DOHH2 (cell line): Measurements from ENCODE around the gene SLC51A.
"Not testable (repeated sequence)": the region's sequence is repeated elsewhere in the genome, so short reads cannot be mapped to it uniquely, and the experiment has no call there.

Experiments
- H3F3A ChIP-seq: fragments of 200-600 bp; sonication (generic), shearing (Covaris generic); 2 replicates; pipeline ENCODE4 v1.6.0; 2016; ENCODE audit warnings: antibody characterized with exemption, mild to moderate bottlenecking; ENCODE audit not compliant: control insufficient read depth, insufficient read depth
- H3K27ac ChIP-seq: fragments of 200-600 bp; sonication (generic); 2 replicates; pipeline ENCODE4 v1.5.1; 2014; ENCODE audit warnings: low read depth, mild to moderate bottlenecking, low read length, moderate library complexity
- H3K27me3 ChIP-seq: fragments of 200-600 bp; sonication (generic); 2 replicates; pipeline ENCODE4 v1.6.1; 2014; ENCODE audit warnings: mild to moderate bottlenecking, low read length, mixed read lengths; ENCODE audit not compliant: control insufficient read depth
- H3K36me3 ChIP-seq: fragments of 200-600 bp; sonication (generic); 2 replicates; pipeline ENCODE4 v1.6.1; 2014; ENCODE audit warnings: mild to moderate bottlenecking, low read length, moderate library complexity, mixed read lengths; ENCODE audit not compliant: control insufficient read depth
- H3K4me1 ChIP-seq: fragments of 200-600 bp; sonication (generic); 2 replicates; pipeline ENCODE4 v1.6.1; 2014; ENCODE audit warnings: mild to moderate bottlenecking, low read length, mixed read lengths; ENCODE audit not compliant: control insufficient read depth
- H3K4me2 ChIP-seq: fragments of 200-600 bp; sonication (generic); 2 replicates; pipeline ENCODE4 v1.6.0; 2014; ENCODE audit warnings: mild to moderate bottlenecking, low read length, moderate library complexity
- H3K4me3 ChIP-seq: fragments of 200-600 bp; sonication (generic); 2 replicates; pipeline ENCODE4 v1.5.1; 2014; ENCODE audit warnings: mild to moderate bottlenecking, low read length, mixed read lengths
- H3K79me2 ChIP-seq: fragments of 200-600 bp; sonication (generic); 2 replicates; pipeline ENCODE4 v1.6.1; 2014; ENCODE audit warnings: mild to moderate bottlenecking, low read length, mixed read lengths; ENCODE audit not compliant: control insufficient read depth
- H3K9me2 ChIP-seq: fragments of 200-600 bp; sonication (generic); replicated peaks from 2 replicates; pipeline ENCODE4 v1.6.1; 2014; ENCODE audit warnings: mild to moderate bottlenecking, low read length, mixed read lengths; ENCODE audit not compliant: control insufficient read depth
- H3K9me3 ChIP-seq: fragments of 200-600 bp; sonication (generic); 2 replicates; pipeline ENCODE4 v1.6.1; 2014; ENCODE audit warnings: antibody characterized with exemption, low read length, mixed read lengths; ENCODE audit not compliant: control insufficient read depth, insufficient read depth
- H4K20me1 ChIP-seq: fragments of 200-600 bp; sonication (generic); 2 replicates; pipeline ENCODE4 v1.6.0; 2014; ENCODE audit warnings: low read depth, mild to moderate bottlenecking, antibody characterized with exemption, low read length, moderate library complexity; ENCODE audit not compliant: control insufficient read depth, insufficient read depth
- CTCF ChIP-seq: fragments of 200-600 bp; sonication (generic); IDR thresholded peaks from one replicate; pipeline ENCODE4 v1.5.1; 2014; ENCODE audit warnings: antibody characterized with exemption, mild to moderate bottlenecking, low read depth, low read length; ENCODE audit not compliant: poor library complexity, severe bottlenecking
- EZH2phosphoT487 ChIP-seq: fragments of 200-600 bp; sonication (generic); IDR thresholded peaks from 2 replicates; pipeline ENCODE4 v1.6.1; 2017; ENCODE audit warnings: borderline replicate concordance, mild to moderate bottlenecking, antibody characterized with exemption, low read length, moderate library complexity, mixed read lengths

Gene SLC51A

GRCh38 chr3:196179380-196180308, 36.7 kb upstream of the SLC51A start:
- H3K9me3 ChIP-seq: no peaks in the 10 kb centered on the region
- peak; percentile 46 for TF ChIP-seq CTCF
- TF ChIP-seq EZH2phosphoT487: no peak
- H3K9me2 ChIP-seq: no peaks in the 10 kb centered on the region
- H3K4me3 ChIP-seq: peak overlapping the region; percentile 69
- H3K27ac ChIP-seq: peak overlapping the region; percentile 72
- peaks cover 6% of the 10 kb centered on the region; the same call in 1 of the 2 replicates for H3F3A ChIP-seq
- peak overlapping the region; percentile 93 for H3K4me2 ChIP-seq
- H3K4me1 ChIP-seq: peaks cover 18% of the 10 kb centered on the region
- H3K36me3 ChIP-seq: no peaks in the 10 kb centered on the region
- no peaks in the 10 kb centered on the region for H4K20me1 ChIP-seq
- H3K79me2 ChIP-seq: no peaks in the 10 kb centered on the region
- no peaks in the 10 kb centered on the region for H3K27me3 ChIP-seq

- H3K4me2 ChIP-seq: peak overlapping the region; percentile 93
- no peak for TF ChIP-seq EZH2phosphoT487
- TF ChIP-seq CTCF: no peak
- H3K4me3 ChIP-seq: peak overlapping the region; percentile 69
- H3K9me3 ChIP-seq: no peaks in the 10 kb centered on the region
- no peaks in the 10 kb centered on the region for H3K27me3 ChIP-seq
- H3K9me2 ChIP-seq: no peaks in the 10 kb centered on the region
- no peaks in the 10 kb centered on the region for H4K20me1 ChIP-seq
- no peaks in the 10 kb centered on the region for H3K36me3 ChIP-seq
- peak overlapping the region; percentile 72 for H3K27ac ChIP-seq
- H3F3A ChIP-seq: peaks cover 6% of the 10 kb centered on the region; the same call in 1 of the 2 replicates
- peaks cover 18% of the 10 kb centered on the region for H3K4me1 ChIP-seq
- H3K79me2 ChIP-seq: no peaks in the 10 kb centered on the region
Measured at GRCh38 chr3:196180346-196180745, 36.0 kb upstream of the SLC51A start.

- H3K36me3 ChIP-seq: no peaks in the 10 kb centered on the region
- no peak for TF ChIP-seq EZH2phosphoT487
- no peak for TF ChIP-seq CTCF
- peaks cover 6% of the 10 kb centered on the region; the same call in 1 of the 2 replicates for H3F3A ChIP-seq
- no peaks in the 10 kb centered on the region for H3K9me3 ChIP-seq
- no peaks in the 10 kb centered on the region for H4K20me1 ChIP-seq
- no peak overlapping the region for H3K4me3 ChIP-seq
- no peak overlapping the region for H3K27ac ChIP-seq
- H3K79me2 ChIP-seq: no peaks in the 10 kb centered on the region
- no peaks in the 10 kb centered on the region for H3K9me2 ChIP-seq
- no peaks in the 10 kb centered on the region for H3K27me3 ChIP-seq
- no peak overlapping the region for H3K4me2 ChIP-seq
- peaks cover 21% of the 10 kb centered on the region for H3K4me1 ChIP-seq
Measured at GRCh38 chr3:196181127-196181546, 35.2 kb upstream of the SLC51A start.

- not testable (repeated sequence) for H3K27ac ChIP-seq, H3K79me2 ChIP-seq, H3K36me3 ChIP-seq, H3K4me2 ChIP-seq, H3K4me3 ChIP-seq, H3K27me3 ChIP-seq, H3F3A ChIP-seq, H3K9me2 ChIP-seq, H3K9me3 ChIP-seq, H4K20me1 ChIP-seq
- peaks cover 35% of the 10 kb centered on the region for H3K4me1 ChIP-seq
Measured at GRCh38 chr3:196184169-196184432, 32.2 kb upstream of the SLC51A start.
